ENCODE data around the gene AURKAIP1.
A peak's percentile ranks its signal among the peaks of the same experiment; 100 is the strongest.

The AURKAIP1 gene

GRCh38 chr1:1359664-1360468, 15.1 kb downstream of the AURKAIP1 start:
- no peak for DNase-seq (ENCODE audit: low read depth)

- no peak for DNase-seq (ENCODE audit: low read depth)
Observed at GRCh38 chr1:1359308-1359663, 15.7 kb downstream of the AURKAIP1 start.

- DNase-seq (ENCODE audit: low read depth): no peak
Observed at GRCh38 chr1:1358433-1359271, 16.4 kb downstream of the AURKAIP1 start, which contains the start of gene MXRA8. MXRA8 (minus strand) TSS chr1:1358555; CDS start chr1:1358504, 51 bp downstream.

GRCh38 chr1:1357871-1358432, 17.1 kb downstream of the AURKAIP1 start:
- DNase-seq (ENCODE audit: low read depth): no peak

- DNase-seq (ENCODE audit: low read depth): no peak
Observed at GRCh38 chr1:1356796-1357401, 18.1 kb downstream of the AURKAIP1 start.

- no peak for DNase-seq (ENCODE audit: low read depth)
Observed at GRCh38 chr1:1356166-1356795, 18.7 kb downstream of the AURKAIP1 start.

- no peak for DNase-seq (ENCODE audit: low read depth)
Observed at GRCh38 chr1:1355416-1355815, 19.6 kb downstream of the AURKAIP1 start.

- no peak for DNase-seq (ENCODE audit: low read depth)
Observed at GRCh38 chr1:1354271-1355247, 20.4 kb downstream of the AURKAIP1 start.

GRCh38 chr1:1353389-1354151, 21.4 kb downstream of the AURKAIP1 start:
- no peak for DNase-seq (ENCODE audit: low read depth)

GRCh38 chr1:1352786-1353388, 22.1 kb downstream of the AURKAIP1 start:
- no peak for DNase-seq (ENCODE audit: low read depth)

GRCh38 chr1:1351511-1352427, 23.2 kb downstream of the AURKAIP1 start:
- DNase-seq (ENCODE audit: low read depth): no peak

- DNase-seq (ENCODE audit: low read depth): peak; percentile 64
Observed at GRCh38 chr1:1349256-1350012, 25.6 kb downstream of the AURKAIP1 start, which contains the start of gene DVL1. DVL1 (minus strand) TSS chr1:1349418; CDS start chr1:1349065, 353 bp downstream.

GRCh38 chr1:1348420-1349255, 26.4 kb downstream of the AURKAIP1 start:
- no peak for DNase-seq (ENCODE audit: low read depth)

- DNase-seq (ENCODE audit: low read depth): no peak
Observed at GRCh38 chr1:1347663-1348419, 27.2 kb downstream of the AURKAIP1 start.

GRCh38 chr1:1347026-1347595, 27.9 kb downstream of the AURKAIP1 start:
- DNase-seq (ENCODE audit: low read depth): no peak
